Hippocampal formation (tissue), 2 donors: ENCODE data around the gene LRRTM2.
"Not testable (repeated sequence)": the region's sequence is repeated elsewhere in the genome, so short reads cannot be mapped to it uniquely, and the experiment has no call there.

ENCODE experiments used
- DNase-seq, 2 donors: peaks; one replicate each; lab custom pipeline; 2025; lab: John Stamatoyannopoulos, UW

Gene LRRTM2

GRCh38 chr5:138834853-138835252 is 40.3 kb downstream of the LRRTM2 start:
- not testable (repeated sequence) for DNase-seq

DNA sequence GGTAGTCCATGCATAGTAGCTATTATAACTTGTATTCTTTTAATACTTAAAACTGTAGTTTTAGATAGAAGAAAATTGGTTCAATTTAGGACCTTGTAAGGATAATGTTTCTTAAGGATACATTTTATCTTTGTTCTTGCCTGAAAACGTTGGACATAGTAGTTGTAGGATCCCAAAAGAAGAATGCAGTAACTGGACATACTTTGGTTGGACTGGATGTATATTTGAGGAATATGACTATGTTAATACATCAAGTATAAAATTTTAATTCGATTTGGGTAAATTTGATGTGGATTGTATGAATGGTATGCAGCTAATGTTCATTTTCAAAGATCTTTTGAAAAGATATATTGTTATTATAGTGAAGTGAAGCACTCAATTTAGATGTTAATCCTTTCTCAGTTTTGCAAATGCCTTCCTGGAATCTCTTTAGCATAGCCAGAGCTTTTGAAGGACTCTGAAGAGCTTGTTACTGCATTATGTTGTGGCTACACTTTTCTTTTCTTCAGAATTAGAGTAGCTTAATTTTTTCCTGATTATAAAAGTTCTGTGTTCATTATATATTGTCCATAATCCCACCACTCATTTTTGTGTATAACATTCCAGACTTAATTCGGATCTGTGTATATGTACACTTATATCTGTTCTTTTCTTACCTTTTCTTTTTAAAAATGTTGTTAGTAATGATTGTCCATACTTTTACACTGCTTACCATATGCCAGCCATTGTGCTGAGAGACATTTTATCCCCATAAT is 41.2 kb downstream of the LRRTM2 start:
- DNase-seq: no peak

GRCh38 chr5:138833080-138833479 is 42.1 kb downstream of the LRRTM2 start:
- no peak for DNase-seq

DNA sequence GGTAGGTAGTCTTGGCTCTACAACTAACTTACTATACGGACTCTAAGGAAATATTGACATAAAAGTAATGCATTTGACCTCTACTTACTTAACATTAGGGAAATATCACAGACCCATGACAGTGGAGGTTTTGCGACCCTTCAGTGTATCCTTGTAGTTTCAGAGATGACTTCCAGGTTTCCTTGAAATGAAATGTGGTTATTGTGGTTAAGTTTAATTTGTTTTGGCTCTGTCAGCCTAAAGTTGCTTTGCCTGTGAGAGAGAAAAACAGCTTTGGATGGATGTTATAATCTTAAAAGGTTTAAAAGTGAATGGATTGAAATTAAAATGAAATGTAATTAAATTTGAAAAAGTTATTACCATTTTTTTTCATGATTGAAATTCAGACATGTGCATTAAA is 42.9 kb downstream of the LRRTM2 start:
- DNase-seq: no peak

DNA sequence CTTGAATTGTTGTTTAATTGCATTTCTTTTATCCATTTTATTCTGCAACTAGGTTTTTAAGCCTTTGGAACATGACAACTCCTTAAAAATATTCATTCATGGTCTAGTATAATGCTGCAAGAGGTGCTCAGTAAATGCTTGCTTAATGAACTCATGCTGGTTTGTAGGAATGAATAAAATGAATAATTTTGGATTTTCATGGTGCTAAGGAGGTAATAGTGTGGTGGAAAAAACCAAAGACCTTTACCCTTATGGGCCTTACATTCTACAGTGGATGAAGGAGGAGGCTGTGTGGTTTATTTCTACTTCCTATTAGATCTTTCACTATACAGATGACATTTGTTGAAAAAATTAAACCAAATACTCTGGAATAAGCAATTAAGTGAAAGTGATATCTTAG is 43.4 kb downstream of the LRRTM2 start:
- DNase-seq: no peak

DNA sequence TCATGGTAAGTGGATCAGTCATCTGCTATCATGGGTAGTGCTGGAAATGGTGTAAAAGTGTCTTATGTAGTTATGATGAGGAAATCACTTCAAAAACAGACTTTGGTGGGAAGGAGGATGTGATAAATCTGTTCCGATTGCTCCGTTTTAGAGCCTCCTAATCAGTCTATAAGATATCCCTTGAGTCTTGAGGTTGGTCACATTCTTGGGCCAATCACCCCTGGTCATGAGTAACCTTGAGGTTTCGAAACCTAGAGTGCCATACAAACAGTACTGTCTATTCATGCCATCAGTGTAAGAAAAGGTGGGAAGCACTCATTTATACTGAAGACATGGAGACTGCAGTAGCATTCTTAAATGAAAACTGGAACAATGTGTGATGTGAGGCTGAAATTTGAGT is 45.8 kb downstream of the LRRTM2 start:
- DNase-seq: no peak

GRCh38 chr5:138828556-138828955 is 46.6 kb downstream of the LRRTM2 start:
- DNase-seq: no peak

DNA sequence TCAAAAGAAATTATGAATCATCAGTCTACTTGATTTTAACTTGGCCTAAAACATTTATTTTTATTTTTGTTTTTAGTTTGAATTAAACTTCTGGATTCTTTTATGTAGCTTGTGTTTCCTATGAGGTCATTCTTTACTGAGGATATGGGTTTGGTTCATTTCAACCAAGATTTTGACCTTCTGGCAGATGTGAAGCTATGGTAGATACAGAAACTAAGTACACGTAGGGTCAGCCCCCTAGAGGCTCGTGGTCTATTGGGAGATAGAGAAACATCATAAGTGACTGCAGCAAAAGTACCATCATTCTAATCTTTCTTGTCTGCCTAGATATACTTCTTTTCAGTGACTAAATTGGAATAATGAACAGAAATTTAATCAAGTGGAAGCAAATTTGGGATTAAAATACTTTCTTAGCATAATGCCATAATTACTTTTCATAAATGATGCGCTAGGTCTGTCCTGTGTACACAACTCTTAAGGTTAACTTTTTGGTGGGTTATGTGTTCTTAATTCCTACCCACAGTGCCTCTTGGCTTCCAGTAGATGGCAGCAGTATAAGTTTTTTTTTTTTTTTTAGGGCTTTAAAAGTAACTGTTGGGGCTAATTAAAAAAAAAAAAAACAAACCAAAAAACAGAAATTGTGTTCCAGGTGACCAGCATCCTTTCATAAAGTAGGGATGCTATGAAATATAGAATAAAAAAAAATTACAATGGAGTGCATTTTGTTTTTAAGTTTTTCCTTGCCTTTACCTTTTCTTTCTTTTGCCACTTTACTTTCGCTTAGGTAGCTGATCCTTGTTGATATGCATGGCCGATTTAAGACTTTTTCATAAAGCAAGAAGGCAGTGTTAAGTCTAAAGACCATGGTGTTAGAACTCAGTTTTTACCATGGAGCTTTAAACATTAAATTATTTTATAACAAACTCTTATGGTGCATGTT is 49.9 kb downstream of the LRRTM2 start:
- peak in 1 of 2 donors; percentile 30 for DNase-seq

- DNase-seq: no peak
These were observed 50.6 kb downstream of the LRRTM2 start for GRCh38 chr5:138824516-138824915.

GRCh38 chr5:138820695-138821094 is 54.4 kb downstream of the LRRTM2 start:
- DNase-seq: no peak

DNA sequence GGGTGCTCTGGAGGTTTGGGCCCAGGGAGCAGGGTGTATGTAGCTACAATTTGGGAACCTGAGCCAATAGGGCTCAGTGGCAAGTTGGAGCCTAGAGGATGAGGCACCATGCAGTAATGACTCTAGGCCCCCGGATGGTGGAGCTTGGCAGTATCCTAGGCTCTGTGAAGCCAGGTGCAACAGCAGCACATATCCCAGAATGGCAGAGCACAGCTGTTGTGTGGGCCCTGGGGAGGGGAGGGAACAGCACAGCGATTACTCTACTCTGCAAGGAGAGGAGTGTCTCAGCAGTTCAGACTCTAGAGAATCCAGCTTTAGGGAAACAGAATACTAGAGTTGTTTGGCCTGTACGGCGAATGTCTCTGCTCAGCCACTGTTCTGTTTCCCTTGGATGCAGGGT is 56.1 kb downstream of the LRRTM2 start:
- DNase-seq: peak; percentile 21 to 51
